ENCODE data around the gene ZNRF3.

The ZNRF3 gene

DNA sequence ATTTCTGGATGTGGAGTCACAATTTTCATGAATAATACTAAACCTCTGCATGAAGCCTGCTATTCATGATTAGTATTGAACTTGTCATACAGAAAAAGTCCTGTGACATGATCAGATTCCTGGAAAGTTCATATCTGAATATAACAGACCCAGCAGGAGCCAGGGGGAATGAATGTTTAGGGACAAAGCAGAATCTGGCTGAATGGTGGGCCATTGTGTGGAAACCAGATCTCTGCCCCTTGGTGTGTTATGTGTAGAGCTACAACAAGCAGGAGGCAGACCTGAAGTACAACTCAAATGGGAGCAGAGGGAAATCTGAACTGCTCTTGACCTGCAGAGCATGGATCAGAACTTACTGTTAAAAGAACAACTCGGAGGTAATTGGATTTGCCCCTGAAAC is 219.7 kb downstream of the ZNRF3 start:
- no peak for DNase-seq (ENCODE audit: extremely low read depth, insufficient read length)
- TF ChIP-seq, protein P1, sequence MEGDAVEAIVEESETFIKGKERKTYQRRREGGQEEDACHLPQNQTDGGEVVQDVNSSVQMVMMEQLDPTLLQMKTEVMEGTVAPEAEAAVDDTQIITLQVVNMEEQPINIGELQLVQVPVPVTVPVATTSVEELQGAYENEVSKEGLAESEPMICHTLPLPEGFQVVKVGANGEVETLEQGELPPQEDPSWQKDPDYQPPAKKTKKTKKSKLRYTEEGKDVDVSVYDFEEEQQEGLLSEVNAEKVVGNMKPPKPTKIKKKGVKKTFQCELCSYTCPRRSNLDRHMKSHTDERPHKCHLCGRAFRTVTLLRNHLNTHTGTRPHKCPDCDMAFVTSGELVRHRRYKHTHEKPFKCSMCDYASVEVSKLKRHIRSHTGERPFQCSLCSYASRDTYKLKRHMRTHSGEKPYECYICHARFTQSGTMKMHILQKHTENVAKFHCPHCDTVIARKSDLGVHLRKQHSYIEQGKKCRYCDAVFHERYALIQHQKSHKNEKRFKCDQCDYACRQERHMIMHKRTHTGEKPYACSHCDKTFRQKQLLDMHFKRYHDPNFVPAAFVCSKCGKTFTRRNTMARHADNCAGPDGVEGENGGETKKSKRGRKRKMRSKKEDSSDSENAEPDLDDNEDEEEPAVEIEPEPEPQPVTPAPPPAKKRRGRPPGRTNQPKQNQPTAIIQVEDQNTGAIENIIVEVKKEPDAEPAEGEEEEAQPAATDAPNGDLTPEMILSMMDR (IDR thresholded peaks at IDR 0.05; ENCODE audit: insufficient read depth, low read length, poor library complexity, severe bottlenecking), result no peak
- Histone ChIP-seq H3K27me3 (replicated peaks; ENCODE audit: control insufficient read depth, insufficient read depth, low read length) (no peaks in the 10 kb centered on the region), H3K36me3 (ENCODE audit: control insufficient read depth, insufficient read depth, low read length) (no peaks in the 10 kb centered on the region), H3K4me3 (replicated peaks; ENCODE audit: low read depth, low read length) (no peak overlapping the region)

DNA sequence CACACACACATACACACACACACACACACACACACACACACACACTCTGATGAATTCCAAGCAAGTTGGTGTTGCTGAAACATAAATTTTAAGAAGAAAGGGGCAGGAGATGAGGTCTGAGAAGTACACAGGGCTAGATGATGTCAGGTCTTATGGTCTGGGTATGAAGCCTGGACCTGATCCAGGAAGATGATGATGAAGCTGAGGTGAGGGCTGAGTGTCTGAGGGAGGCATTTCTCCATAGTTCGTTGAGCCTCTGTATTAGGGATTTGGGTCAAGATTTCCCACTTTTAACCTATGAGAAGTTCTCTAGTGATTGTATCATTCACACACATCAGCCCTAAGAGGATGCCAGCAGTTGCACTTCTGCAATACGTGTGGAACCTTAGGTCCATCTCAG is 222.1 kb downstream of the ZNRF3 start:
- Histone ChIP-seq H3K27me3 (replicated peaks; ENCODE audit: control insufficient read depth, insufficient read depth, low read length) (no peaks in the 10 kb centered on the region), H3K36me3 (ENCODE audit: control insufficient read depth, insufficient read depth, low read length) (no peaks in the 10 kb centered on the region), H3K4me3 (replicated peaks; ENCODE audit: low read depth, low read length) (no peak overlapping the region)
- TF ChIP-seq, protein P1 (IDR thresholded peaks at IDR 0.05; ENCODE audit: insufficient read depth, low read length, poor library complexity, severe bottlenecking), result no peak
- no peak for DNase-seq (ENCODE audit: extremely low read depth, insufficient read length)

DNA sequence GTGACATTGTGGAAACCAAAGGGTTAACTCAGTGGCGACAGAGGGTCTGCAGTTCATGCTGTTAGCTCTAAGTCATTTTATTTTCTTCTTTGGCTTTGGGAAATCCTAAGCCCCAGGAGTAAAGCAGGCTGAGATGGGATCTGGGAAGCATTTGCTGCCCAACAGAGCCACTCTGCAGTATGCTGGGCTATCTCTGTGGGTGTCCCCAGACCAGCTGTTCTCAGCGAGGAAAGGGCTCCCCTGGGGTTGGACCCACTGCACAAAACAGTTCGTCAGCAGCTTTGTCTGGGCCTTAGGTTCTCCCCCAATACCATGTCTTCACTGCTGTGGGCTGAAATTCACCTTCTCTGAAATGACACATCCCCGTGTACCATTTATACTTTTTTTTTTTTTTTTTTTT is 223.5 kb downstream of the ZNRF3 start:
- TF ChIP-seq, protein P1 (IDR thresholded peaks at IDR 0.05; ENCODE audit: insufficient read depth, low read length, poor library complexity, severe bottlenecking), result no peak
- DNase-seq (ENCODE audit: extremely low read depth, insufficient read length), result no peak
- H3K4me3 ChIP-seq (replicated peaks; ENCODE audit: low read depth, low read length), result no peak overlapping the region
- no peaks in the 10 kb centered on the region for H3K36me3 ChIP-seq (ENCODE audit: control insufficient read depth, insufficient read depth, low read length)
- H3K27me3 ChIP-seq (replicated peaks; ENCODE audit: control insufficient read depth, insufficient read depth, low read length), result no peaks in the 10 kb centered on the region
